K562 (cell line): ENCODE results near the gene NUP205. TPM values are rescaled to one million over a fixed set of nuclear protein-coding genes. Genes with fewer than 3 reads are reported as not detected.
A peak's percentile ranks its signal among the peaks of the same experiment; 100 is the strongest.

Source experiments
- CC2D1A ChIP-seq: fragments of 450-650 bp; IDR thresholded peaks from 2 replicates; pipeline ENCODE4 v1.6.1; 2017; ENCODE audit warnings: mild to moderate bottlenecking
- ESRRB ChIP-seq: fragments of 250-450 bp; sonication (Bioruptor Pico); IDR thresholded peaks from 2 replicates; pipeline ENCODE4 v1.5.0; 2020; ENCODE audit warnings: mild to moderate bottlenecking, moderate library complexity, borderline replicate concordance
- HNRNPK ChIP-seq: fragments of 200-400 bp; formaldehyde crosslinking; IDR thresholded peaks from one replicate; pipeline ENCODE4 v1.6.1; 2018; ENCODE audit warnings: mild to moderate bottlenecking, low read depth, low read length; ENCODE audit not compliant: poor library complexity, severe bottlenecking
- JUND ChIP-seq, 2 experiments: IDR thresholded peaks; 2 replicates in 1 of 2; 3 replicates in 1 of 2; pipeline ENCODE4 v1.6.1; 2011; ENCODE audit warnings: borderline replicate concordance in 2 of 2, low read depth in 2 of 2, low read length in 2 of 2, improper control_type of control experiment in 1 of 2, missing biosample characterization in 1 of 2, missing genetic modification characterization in 1 of 2, missing genetic modification reagents in 1 of 2
- PHF8 ChIP-seq: fragments of 200-600 bp; sonication (generic); IDR thresholded peaks from 2 replicates; pipeline ENCODE4 v1.6.1; 2012; ENCODE audit warnings: mixed run types, mild to moderate bottlenecking, inconsistent platforms, low read length, moderate library complexity, borderline replicate concordance
- SRF ChIP-seq, 2 experiments: fragments of 250-450, 450-650 bp in 1 of 2; sonication (Bioruptor Pico) in 1 of 2; sonication (generic) in 1 of 2; formaldehyde crosslinking; IDR thresholded peaks; 2 replicates each; pipeline versions ENCODE4 v1.5.0 to v1.5.1; 2020 to 2022; ENCODE audit warnings: mild to moderate bottlenecking in 1 of 2, missing genetic modification reagents in 1 of 2
- ZNF444 ChIP-seq: fragments of 250-450 bp; sonication (Bioruptor Pico); IDR thresholded peaks from 2 replicates; pipeline ENCODE4 v1.4.0; 2020; ENCODE audit warnings: mild to moderate bottlenecking, moderate library complexity
- ZNF695 ChIP-seq: fragments of 450-650 bp; formaldehyde crosslinking; IDR thresholded peaks from 2 replicates; pipeline ENCODE4 v1.4.0; 2020; ENCODE audit warnings: mild to moderate bottlenecking, moderate library complexity
- polyA plus RNA-seq, 8 experiments: library from polyadenylated mRNA; depleted of rRNA in 4 of 8; stranded (reverse) in 5 of 8; unstranded in 3 of 8; fragments of >200 nt; fragmentation: Nextera tagmentation in 2 of 8; fragmentation: Illumina TruSeq in 1 of 8; extraction: Ambion mirVana in 2 of 8; extraction: Trizol in 1 of 8; gene quantifications; 2 replicates each; pipeline versions ENCODE4 v1.2.1 to v1.2.3, GENCODE V29; 2011 to 2014; ENCODE audit warnings: inconsistent platforms in 1 of 8, missing spikeins in 1 of 8
- total RNA-seq, 7 experiments: library from RNA; depleted of rRNA in 6 of 7; stranded (reverse); fragments of >200 nt in 6 of 7; fragmentation: Illumina TruSeq in 2 of 7; extraction: Trizol in 2 of 7; gene quantifications; 2 replicates each; pipeline versions ENCODE4 v1.2.1 to v1.2.3, GENCODE V29; 2011 to 2021; ENCODE audit warnings: low replicate concordance in 1 of 7
- TF ChIP-seq, protein P1 (sequence below): fragments of 450-650 bp; conservative IDR thresholded peaks from 2 replicates; pipeline ENCODE4 v1.6.1; 2016; ENCODE audit warnings: missing genetic modification characterization, low read depth, mild to moderate bottlenecking, missing compliant biosample characterization, moderate library complexity
- TF ChIP-seq, protein P2 (sequence below): sonication (generic); formaldehyde crosslinking; IDR thresholded peaks from 2 replicates; pipeline ENCODE4 v1.8.1; 2023; ENCODE audit warnings: mild to moderate bottlenecking, missing genetic modification reagents
- TF ChIP-seq, protein P3 (sequence below): fragments of 250-450 bp; sonication (Bioruptor Pico); IDR thresholded peaks from 2 replicates; pipeline ENCODE4 v1.6.1; 2021; ENCODE audit warnings: mild to moderate bottlenecking
- TF ChIP-seq, protein P4 (sequence below): fragments of 250-450 bp; sonication (Bioruptor Pico); IDR thresholded peaks from 2 replicates; pipeline ENCODE4 v1.8.0; 2021; ENCODE audit warnings: mild to moderate bottlenecking, moderate library complexity
- TF ChIP-seq, protein P5 (sequence below), 3 experiments: fragments of 200-800 bp in 1 of 3; fragments of 250-450 bp in 1 of 3; fragments of 450-650 bp in 1 of 3; sonication (Bioruptor Pico) in 1 of 3; sonication (Bioruptor generic) in 1 of 3; formaldehyde crosslinking in 1 of 3; IDR thresholded peaks; 2 replicates each; pipeline versions ENCODE4 v1.6.1 to v1.8.0; 2016 to 2022; ENCODE audit warnings: mild to moderate bottlenecking in 2 of 3, missing genetic modification characterization in 2 of 3, missing compliant biosample characterization in 1 of 3, moderate library complexity in 1 of 3

Gene NUP205
- total and polyA plus RNA-seq, 9 of the 15 experiments (the other 6 are each of a cell fraction or from before 2014, with no cell fraction given), result 101 to 282 (median 193) TPM

DNA sequence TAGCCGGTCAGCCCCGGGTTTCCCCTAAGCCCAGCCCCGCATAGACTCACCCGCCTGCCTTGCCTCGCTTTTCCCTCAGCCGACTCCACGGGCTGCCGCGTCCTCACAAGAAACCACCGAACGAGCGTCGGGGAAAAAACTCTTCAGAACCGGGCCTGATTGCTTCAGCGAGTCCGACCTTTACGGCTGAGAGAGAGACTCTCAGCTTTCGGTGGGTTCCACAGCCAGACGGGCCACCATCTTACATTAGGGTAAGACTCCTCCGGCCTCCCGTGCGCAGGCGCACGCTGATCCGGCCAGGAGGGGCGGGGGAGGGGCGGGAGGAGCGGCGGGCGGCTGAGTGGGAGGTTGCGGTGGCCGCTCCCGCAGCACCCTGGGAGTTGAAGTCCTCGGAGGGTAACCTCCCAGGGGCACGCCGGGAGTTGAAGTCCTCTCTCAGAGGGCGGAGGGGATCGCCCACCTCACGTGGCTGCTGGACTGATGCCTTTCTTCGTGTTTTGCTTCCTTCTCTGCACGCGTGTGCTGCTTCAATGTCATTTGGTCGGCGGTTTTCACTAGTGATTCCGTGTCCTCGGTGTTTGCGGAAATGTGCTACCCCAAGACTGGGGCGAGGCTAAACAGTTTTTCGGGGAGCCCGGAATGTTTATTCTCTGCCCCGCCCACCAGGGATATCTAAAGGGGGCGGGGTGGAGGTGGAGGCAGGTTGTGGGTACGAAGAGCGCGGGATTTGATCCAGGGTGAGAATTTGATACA, 47.7 kb upstream of the NUP205 start, which contains the start of gene CNOT4 (continued):
- TF ChIP-seq, protein P1, sequence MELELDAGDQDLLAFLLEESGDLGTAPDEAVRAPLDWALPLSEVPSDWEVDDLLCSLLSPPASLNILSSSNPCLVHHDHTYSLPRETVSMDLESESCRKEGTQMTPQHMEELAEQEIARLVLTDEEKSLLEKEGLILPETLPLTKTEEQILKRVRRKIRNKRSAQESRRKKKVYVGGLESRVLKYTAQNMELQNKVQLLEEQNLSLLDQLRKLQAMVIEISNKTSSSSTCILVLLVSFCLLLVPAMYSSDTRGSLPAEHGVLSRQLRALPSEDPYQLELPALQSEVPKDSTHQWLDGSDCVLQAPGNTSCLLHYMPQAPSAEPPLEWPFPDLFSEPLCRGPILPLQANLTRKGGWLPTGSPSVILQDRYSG (tag), result no peak
- TF ChIP-seq PHF8, result peak; percentile 99
- TF ChIP-seq ZNF444 (CRISPR knock-in tag), result 0 out of 2 replicates have a peak, but pooled peaks have one; percentile 45
- TF ChIP-seq CC2D1A, result peak; percentile 11; the same call in 1 of the 2 replicates
- TF ChIP-seq SRF (CRISPR knock-in tag; IDR thresholded peaks at IDR 0.05), result peak in 1 of 2 experiments; percentile 78; a peak in 2 of 4 replicates
- TF ChIP-seq, protein P2, sequence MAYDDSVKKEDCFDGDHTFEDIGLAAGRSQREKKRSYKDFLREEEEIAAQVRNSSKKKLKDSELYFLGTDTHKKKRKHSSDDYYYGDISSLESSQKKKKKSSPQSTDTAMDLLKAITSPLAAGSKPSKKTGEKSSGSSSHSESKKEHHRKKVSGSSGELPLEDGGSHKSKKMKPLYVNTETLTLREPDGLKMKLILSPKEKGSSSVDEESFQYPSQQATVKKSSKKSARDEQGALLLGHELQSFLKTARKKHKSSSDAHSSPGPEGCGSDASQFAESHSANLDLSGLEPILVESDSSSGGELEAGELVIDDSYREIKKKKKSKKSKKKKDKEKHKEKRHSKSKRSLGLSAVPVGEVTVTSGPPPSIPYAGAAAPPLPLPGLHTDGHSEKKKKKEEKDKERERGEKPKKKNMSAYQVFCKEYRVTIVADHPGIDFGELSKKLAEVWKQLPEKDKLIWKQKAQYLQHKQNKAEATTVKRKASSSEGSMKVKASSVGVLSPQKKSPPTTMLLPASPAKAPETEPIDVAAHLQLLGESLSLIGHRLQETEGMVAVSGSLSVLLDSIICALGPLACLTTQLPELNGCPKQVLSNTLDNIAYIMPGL, result peak; percentile 99
- TF ChIP-seq ESRRB (CRISPR knock-in tag), result no peak
- TF ChIP-seq, protein P3, sequence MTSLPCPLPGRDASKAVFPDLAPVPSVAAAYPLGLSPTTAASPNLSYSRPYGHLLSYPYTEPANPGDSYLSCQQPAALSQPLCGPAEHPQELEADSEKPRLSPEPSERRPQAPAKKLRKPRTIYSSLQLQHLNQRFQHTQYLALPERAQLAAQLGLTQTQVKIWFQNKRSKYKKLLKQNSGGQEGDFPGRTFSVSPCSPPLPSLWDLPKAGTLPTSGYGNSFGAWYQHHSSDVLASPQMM (CRISPR knock-in tag), result no peak
- TF ChIP-seq, protein P4, sequence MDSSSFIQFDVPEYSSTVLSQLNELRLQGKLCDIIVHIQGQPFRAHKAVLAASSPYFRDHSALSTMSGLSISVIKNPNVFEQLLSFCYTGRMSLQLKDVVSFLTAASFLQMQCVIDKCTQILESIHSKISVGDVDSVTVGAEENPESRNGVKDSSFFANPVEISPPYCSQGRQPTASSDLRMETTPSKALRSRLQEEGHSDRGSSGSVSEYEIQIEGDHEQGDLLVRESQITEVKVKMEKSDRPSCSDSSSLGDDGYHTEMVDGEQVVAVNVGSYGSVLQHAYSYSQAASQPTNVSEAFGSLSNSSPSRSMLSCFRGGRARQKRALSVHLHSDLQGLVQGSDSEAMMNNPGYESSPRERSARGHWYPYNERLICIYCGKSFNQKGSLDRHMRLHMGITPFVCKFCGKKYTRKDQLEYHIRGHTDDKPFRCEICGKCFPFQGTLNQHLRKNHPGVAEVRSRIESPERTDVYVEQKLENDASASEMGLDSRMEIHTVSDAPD (CRISPR knock-in tag), result no peak
- peak; percentile 59; the same call in 1 of the 2 replicates for TF ChIP-seq JUND (IDR thresholded peaks at IDR 0.05; ENCODE audit: borderline replicate concordance, low read depth, low read length)
- TF ChIP-seq JUND (tag; IDR thresholded peaks at IDR 0.05; ENCODE audit: borderline replicate concordance, low read depth, low read length), result peak; percentile 23; the same call in 1 of the 3 replicates
- TF ChIP-seq HNRNPK, result no peak
- TF ChIP-seq, protein P5, sequence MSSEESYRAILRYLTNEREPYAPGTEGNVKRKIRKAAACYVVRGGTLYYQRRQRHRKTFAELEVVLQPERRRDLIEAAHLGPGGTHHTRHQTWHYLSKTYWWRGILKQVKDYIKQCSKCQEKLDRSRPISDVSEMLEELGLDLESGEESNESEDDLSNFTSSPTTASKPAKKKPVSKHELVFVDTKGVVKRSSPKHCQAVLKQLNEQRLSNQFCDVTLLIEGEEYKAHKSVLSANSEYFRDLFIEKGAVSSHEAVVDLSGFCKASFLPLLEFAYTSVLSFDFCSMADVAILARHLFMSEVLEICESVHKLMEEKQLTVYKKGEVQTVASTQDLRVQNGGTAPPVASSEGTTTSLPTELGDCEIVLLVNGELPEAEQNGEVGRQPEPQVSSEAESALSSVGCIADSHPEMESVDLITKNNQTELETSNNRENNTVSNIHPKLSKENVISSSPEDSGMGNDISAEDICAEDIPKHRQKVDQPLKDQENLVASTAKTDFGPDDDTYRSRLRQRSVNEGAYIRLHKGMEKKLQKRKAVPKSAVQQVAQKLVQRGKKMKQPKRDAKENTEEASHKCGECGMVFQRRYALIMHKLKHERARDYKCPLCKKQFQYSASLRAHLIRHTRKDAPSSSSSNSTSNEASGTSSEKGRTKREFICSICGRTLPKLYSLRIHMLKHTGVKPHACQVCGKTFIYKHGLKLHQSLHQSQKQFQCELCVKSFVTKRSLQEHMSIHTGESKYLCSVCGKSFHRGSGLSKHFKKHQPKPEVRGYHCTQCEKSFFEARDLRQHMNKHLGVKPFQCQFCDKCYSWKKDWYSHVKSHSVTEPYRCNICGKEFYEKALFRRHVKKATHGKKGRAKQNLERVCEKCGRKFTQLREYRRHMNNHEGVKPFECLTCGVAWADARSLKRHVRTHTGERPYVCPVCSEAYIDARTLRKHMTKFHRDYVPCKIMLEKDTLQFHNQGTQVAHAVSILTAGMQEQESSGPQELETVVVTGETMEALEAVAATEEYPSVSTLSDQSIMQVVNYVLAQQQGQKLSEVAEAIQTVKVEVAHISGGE (CRISPR knock-in tag; IDR thresholded peaks at IDR 0.05), result peak in 2 of 3 experiments; percentile 31 to 67; a peak in 2 of 6 replicates
- 0 out of 2 replicates have a peak, but pooled peaks have one; percentile 74 for TF ChIP-seq ZNF695
